GM19099 (cell line): ENCODE measurements around the gene RHOV.

Experiments
- POLR2A ChIP-seq: IDR thresholded peaks from 3 replicates; pipeline ENCODE4 v1.6.1; 2011; ENCODE audit warnings: low read depth; ENCODE audit not compliant: insufficient read length; ENCODE audit errors: extremely low read depth

RHOV gene

DNA sequence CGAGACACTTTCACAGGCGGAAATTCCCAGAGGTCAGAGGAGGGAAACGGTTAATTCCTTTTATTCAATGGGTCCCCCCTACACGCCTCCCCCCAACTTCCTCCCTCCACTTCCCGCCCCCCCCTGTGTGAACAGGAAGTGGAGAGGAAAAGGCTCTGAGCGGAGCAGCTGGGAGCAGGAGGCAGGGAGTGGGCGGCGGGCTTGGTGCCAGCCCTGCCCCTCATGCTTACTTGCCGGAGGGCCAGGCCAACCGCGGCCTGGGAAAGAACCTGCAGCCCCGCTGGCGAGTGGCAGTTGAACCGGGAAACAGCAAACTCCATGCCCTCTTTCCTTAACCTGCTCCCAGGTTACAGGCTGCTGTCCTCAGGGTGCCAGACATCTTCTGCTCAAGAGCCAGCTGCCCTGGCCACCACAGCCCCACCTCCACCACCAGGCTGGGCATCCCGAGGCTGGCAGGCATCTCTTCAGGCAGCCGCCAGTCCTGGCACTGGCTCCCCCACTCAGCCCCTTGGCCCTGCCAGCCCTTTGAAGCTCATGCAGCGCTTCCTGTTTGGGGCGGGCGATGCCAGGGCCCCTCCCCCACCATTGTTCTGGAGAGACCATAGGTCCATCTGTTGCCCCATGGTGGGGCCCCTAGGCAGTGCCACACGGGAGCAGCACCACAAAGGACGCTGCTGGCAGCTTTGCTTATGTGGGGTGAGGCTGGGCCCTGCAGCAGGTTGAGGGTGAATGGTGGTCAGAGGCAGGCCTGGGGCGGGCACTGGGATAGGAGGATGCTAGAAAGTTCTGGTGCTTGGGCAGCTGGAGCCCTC is 33.2 kb upstream of the RHOV start:
- TF ChIP-seq POLR2A: peak; percentile 14

DNA sequence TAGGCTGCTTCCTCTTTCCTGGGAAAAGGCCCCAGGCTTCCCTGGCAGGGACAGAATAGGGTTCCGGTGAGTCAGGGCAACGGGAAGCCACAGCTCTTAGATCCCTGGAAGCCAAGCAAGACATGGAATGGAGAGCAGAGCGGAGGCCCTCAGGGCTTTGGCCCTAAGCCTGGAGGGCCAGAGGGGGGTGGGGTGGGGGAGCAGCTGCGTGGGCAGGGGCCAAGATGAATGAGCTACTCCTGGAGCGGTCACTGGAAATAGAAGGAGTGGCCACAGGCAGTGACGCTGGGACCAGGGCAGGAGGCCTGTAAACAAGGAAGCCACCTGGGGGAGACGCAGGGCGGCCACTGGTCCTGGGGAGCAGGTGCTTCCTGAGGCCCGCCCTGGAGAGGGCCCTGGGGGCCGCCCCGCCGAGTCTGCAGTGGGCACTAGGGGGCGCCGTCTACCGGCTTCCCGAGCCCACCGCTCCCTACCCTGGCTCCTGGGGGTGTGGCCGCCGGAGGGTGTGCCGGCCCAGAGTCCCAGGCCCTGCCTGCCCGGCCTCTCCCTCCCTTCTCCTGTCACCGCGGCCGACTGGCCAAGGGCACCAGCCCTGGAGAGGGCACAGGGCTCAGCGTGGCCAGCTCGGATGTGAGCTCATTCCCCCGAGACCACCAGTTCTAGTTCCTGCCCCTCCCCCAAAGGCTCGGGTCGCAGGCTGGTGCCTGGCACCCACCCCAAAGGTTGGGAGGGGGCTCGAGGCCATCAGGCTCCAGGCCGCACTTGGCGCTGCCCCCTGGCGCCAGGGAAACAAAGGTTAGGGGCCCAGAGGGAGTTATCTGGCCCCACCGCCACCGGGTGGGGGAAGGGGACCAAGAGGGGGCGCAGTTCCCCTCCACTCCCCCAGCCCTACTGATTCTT is 32.3 kb upstream of the RHOV start:
- no peak for TF ChIP-seq POLR2A

DNA sequence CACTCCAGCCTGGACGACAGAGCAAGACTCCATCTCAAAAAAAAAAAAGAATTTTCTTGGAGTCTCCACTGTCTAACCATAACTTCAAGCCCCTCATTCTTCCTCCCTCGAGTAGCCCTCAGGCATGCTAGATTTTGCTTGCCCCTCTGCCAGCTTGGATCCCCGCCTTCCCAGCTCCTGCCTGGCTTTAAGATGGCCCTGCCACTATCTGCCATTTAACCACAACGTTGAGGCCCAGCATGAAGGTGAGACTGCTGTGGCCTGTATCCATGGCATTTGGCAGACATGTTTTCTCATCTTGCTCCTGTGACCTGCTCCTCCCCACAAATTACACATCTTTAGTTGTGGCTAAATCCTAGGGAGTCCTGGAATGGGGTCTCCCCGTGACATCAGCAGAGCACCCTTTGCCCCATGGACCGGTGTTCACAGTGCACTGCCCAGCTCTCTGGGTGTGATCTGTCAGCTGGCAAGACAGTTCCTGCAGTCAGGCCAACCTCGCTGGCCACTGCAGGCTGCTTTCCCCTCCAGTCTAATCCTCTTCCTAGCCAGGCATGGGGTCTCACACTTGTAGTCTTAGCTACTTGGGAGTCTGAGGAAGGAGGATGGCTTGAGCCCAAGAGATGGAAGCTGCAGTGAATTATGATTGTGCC is 30.6 kb upstream of the RHOV start:
- TF ChIP-seq POLR2A: no peak

DNA sequence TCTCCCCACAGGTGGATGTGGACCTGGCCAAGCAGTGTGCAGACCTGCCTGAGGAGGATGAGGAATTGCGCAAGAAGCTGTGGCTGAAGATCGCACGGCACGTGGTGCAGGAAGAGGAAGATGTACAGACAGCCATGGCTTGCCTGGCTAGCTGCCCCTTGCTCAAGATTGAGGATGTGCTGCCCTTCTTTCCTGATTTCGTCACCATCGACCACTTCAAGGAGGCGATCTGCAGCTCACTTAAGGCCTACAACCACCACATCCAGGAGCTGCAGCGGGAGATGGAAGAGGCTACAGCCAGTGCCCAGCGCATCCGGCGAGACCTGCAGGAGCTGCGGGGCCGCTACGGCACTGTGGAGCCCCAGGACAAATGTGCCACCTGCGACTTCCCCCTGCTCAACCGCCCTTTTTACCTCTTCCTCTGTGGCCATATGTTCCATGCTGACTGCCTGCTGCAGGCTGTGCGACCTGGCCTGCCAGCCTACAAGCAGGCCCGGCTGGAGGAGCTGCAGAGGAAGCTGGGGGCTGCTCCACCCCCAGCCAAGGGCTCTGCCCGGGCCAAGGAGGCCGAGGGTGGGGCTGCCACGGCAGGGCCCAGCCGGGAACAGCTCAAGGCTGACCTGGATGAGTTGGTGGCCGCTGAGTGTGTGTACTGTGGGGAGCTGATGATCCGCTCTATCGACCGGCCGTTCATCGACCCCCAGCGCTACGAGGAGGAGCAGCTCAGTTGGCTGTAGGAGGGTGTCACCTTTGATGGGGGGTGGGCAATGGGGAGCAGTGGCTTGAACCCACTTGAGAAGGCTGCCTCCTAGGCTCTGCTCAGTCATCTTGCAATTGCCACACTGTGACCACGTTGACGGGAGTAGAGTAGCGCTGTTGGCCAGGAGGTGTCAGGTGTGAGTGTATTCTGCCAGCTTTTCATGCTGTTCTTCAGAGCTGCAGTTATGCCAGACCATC is 28.8 kb upstream of the RHOV start:
- TF ChIP-seq POLR2A: no peak

DNA sequence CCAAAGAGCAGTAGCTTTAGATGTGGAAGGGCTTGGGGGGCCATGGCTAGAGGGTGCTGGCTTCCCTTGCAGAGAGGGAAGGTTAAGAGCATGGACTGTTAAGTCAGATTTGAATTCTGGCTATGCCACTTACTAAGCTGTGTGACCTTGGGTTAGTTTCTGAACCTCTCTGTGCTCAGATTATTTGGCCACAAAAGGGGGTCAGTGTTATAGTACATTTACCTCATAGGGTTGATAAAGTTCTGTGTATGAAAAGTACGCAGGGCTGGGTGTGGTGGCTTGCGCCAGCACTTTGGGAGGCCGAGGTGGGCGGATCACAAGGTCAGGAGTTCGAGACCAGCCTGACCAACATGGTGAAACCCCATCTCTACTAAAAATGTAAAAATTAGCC is 27.0 kb upstream of the RHOV start:
- no peak for TF ChIP-seq POLR2A

DNA sequence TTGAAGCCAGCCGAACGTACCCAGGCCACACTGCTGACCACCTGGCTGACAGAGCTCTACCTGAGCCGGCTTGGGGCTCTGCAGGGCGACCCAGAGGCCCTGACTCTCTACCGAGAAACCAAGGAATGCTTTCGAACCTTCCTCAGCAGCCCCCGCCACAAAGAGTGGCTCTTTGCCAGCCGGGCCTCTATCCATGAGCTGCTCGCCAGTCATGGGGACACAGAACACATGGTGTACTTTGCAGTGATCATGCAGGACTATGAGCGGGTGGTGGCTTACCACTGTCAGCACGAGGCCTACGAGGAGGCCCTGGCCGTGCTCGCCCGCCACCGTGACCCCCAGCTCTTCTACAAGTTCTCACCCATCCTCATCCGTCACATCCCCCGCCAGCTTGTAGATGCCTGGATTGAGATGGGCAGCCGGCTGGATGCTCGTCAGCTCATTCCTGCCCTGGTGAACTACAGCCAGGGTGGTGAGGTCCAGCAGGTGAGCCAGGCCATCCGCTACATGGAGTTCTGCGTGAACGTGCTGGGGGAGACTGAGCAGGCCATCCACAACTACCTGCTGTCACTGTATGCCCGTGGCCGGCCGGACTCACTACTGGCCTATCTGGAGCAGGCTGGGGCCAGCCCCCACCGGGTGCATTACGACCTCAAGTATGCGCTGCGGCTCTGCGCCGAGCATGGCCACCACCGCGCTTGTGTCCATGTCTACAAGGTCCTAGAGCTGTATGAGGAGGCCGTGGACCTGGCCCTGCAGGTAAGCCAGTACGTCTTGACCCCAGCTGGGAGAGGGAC is 26.4 kb upstream of the RHOV start:
- TF ChIP-seq POLR2A: no peak

DNA sequence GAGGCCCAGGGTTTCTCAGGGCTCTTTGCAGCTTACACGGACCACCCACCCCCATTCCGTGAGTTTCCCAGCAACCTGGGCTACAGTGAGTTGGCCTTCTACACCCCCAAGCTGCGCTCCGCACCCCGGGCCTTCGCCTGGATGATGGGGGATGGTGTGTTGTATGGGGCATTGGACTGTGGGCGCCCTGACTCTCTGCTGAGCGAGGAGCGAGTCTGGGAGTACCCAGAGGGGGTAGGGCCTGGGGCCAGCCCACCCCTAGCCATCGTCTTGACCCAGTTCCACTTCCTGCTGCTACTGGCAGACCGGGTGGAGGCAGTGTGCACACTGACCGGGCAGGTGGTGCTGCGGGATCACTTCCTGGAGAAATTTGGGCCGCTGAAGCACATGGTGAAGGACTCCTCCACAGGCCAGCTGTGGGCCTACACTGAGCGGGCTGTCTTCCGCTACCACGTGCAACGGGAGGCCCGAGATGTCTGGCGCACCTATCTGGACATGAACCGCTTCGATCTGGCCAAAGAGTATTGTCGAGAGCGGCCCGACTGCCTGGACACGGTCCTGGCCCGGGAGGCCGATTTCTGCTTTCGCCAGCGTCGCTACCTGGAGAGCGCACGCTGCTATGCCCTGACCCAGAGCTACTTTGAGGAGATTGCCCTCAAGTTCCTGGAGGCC is 25.6 kb upstream of the RHOV start:
- TF ChIP-seq POLR2A: no peak

DNA sequence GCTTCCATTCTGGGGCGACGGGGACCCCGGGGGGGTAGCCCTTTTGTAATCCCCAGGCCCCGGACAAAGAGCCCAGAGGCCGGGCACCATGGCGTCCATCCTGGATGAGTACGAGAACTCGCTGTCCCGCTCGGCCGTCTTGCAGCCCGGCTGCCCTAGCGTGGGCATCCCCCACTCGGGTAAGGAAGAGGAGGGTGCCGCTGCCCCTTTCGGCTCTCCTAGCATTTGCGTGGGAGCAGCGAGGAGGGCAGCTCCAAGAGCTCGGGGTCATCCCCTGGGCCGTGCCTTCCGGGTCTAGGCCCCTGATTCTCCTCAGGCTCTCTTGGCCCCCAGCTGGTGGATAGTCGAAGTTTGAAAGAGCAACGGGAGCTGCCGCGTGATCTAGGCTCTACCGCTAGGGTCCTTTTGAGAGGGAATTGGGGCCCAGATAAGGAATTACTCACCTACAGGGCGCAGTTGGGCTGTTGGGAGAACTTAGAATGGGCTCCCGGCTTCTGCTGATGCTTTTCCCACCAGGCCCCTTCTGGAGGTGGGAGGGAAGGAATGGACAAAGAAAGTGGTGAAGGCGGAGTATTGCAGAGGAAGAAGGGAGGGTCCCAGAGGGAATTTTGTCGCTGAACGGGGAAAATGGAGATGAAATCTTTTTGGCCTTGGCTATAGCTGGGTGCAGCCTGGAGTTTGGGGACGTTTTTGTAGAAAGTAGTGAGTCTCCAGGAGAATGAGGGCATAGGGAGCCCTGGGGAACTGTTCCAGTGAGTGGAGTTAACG is 20.8 kb upstream of the RHOV start:
- no peak for TF ChIP-seq POLR2A

DNA sequence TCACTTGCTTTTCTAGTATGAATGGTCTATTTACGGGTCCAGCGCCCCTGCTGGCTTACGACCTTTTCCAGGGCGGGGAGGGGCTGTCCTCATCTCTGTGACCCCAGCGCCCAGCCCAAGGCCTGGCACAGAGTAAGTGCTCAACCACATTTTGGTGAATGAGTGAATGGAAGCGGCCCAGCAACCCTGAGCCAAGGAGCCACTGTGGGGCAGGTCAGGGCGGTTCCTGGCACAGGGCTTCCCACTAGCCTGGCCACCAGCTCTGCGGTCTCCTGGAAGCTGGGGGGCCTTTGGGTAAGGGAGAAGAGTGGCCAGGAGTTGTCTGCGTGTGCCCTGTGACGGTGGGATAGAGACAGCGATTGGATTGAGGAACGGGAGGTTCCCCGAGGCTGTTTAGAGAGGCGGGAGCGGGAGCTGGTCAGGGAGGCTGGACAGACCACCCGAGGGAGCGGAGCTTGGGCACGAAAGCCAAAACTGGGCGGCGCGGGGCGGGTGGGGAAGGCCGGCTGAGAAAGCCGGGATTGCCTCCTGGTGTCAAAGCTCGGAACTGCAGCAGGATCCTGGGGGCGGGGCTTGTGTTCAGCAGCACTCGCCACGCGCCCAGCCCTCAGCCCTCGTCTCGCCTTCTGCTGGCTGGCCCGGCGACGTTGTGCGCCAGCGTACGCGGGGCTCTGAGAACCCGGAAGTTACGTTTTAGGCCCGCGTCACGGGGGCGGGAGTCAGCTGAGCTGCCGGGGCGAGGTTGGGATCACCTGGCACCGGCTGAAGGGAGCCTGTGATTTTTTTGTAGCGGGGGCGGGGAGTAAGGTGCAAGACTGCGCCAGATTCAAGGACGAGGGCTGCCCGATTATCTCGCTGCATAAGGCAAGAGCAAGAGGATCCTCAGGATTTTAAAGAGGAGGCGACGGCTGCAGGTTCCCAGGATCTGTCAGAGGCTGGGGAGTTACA is 20.0 kb upstream of the RHOV start, which contains the start of gene VPS18:
Gene VPS18, plus strand, starts transcription at position 718 of the 948 bp plus-strand sequence. CDS start 319 bp downstream, outside the sequence.
- peak; percentile 65 for TF ChIP-seq POLR2A

DNA sequence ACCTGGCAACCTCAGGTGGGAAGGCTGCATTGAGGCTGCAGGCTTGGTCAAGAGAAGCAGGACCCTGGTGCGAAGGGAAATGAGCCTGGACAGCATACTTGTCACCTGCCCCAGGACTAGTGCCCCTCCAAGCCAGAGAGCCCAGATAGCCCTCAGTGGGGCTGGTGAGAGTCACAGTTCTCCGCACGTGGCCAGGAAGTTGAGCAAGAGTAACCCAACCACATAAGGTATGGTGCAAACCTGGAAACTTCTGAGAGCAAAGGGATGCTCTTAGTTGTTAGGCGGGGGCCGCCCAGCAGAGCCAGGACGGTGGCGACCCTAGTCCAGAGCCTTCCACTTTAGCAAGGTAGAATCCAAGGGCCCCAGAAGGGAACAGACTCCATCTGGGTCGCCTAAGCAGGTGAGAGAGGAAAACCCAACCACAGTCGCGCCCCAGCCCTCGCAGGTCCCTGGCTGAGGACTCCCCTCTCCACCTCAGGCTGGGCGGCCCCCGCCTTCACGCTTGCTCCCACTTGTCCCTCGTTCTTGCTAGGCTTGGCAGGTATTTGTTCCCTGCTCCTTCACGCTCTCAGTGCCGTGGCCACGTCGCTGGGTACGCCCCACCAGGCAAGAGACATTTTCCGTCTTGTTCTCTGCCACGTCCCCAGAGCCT is 19.1 kb upstream of the RHOV start:
- TF ChIP-seq POLR2A: no peak
